Hematopoietic multipotent progenitor cell treated with erythropoietin and hydrocortisone succinate and interleukin-3 and kit ligand, for 15 days (in vitro differentiated cells): ENCODE results near the gene KLHL13.

Experiments used
- DNase-seq: peaks from one replicate; pipeline ENCODE4 v3.0.0-alpha.2; 2015; ENCODE audit warnings: low spot score

KLHL13 gene

GRCh38 chrX:117860517-117860916 is 256.1 kb downstream of the KLHL13 start:
- no peak for DNase-seq

- DNase-seq = no peak
These were observed 261.8 kb downstream of the KLHL13 start for GRCh38 chrX:117854806-117855205.

GRCh38 chrX:117851025-117851424 is 265.6 kb downstream of the KLHL13 start:
- DNase-seq = no peak
